Measurements from ENCODE around the gene CMTM6.

CMTM6 gene

GRCh38 chr3:32434206-32434605 lies 68.4 kb downstream of the CMTM6 start:
- Histone ChIP-seq H3K9ac (ENCODE audit: low read depth, low read length, poor library complexity, severe bottlenecking) (no peak overlapping the region), H4K20me1 (ENCODE audit: insufficient read depth, low read length, poor library complexity, severe bottlenecking) (no peaks in the 10 kb centered on the region), H3K79me2 (ENCODE audit: insufficient read depth, low read length) (peaks cover 11% of the 10 kb centered on the region), H3K9me2 (replicated peaks; ENCODE audit: low read depth, low read length) (no peaks in the 10 kb centered on the region), H3K36me3 (ENCODE audit: insufficient read depth, low read length) (no peaks in the 10 kb centered on the region), H3K27me3 (ENCODE audit: insufficient read depth, low read length, poor library complexity, severe bottlenecking) (no peaks in the 10 kb centered on the region), H3F3A (ENCODE audit: low read depth) (no peaks in the 10 kb centered on the region), H3K9me3 (ENCODE audit: insufficient read depth, low read depth, low read length) (no peaks in the 10 kb centered on the region), H3K4me2 (ENCODE audit: low read depth, low read length, poor library complexity, severe bottlenecking) (no peak overlapping the region), H3K4me1 (ENCODE audit: insufficient read depth, low read length, poor library complexity, severe bottlenecking) (peaks cover 9% of the 10 kb centered on the region), H3K4me3 (ENCODE audit: low read length, poor library complexity, severe bottlenecking) (no peak overlapping the region), H2AFZ (ENCODE audit: low read length) (no peak overlapping the region)
- TF ChIP-seq CTCF (conservative IDR thresholded peaks at IDR 0.05; ENCODE audit: low read length), result no peak

- no peaks in the 10 kb centered on the region for H3K9me3 ChIP-seq (ENCODE audit: insufficient read depth, low read depth, low read length)
- H2AFZ ChIP-seq (ENCODE audit: low read length), result no peak overlapping the region
- peaks cover 18% of the 10 kb centered on the region for H3K4me1 ChIP-seq (ENCODE audit: insufficient read depth, low read length, poor library complexity, severe bottlenecking)
- H3K27me3 ChIP-seq (ENCODE audit: insufficient read depth, low read length, poor library complexity, severe bottlenecking), result no peaks in the 10 kb centered on the region
- no peak overlapping the region for H3K9ac ChIP-seq (ENCODE audit: low read depth, low read length, poor library complexity, severe bottlenecking)
- H3K9me2 ChIP-seq (replicated peaks; ENCODE audit: low read depth, low read length), result no peaks in the 10 kb centered on the region
- TF ChIP-seq CTCF (conservative IDR thresholded peaks at IDR 0.05; ENCODE audit: low read length) (no peak), EZH2phosphoT487 (IDR thresholded peaks at IDR 0.05; ENCODE audit: borderline replicate concordance) (no peak)
- H4K20me1 ChIP-seq (ENCODE audit: insufficient read depth, low read length, poor library complexity, severe bottlenecking), result no peaks in the 10 kb centered on the region
- H3K36me3 ChIP-seq (ENCODE audit: insufficient read depth, low read length), result no peaks in the 10 kb centered on the region
- no peak overlapping the region for H3K4me2 ChIP-seq (ENCODE audit: low read depth, low read length, poor library complexity, severe bottlenecking)
- no peaks in the 10 kb centered on the region for H3F3A ChIP-seq (ENCODE audit: low read depth)
- peaks cover 11% of the 10 kb centered on the region for H3K79me2 ChIP-seq (ENCODE audit: insufficient read depth, low read length)
- H3K4me3 ChIP-seq (ENCODE audit: low read length, poor library complexity, severe bottlenecking), result no peak overlapping the region
These were observed 69.7 kb downstream of the CMTM6 start for GRCh38 chr3:32432711-32433530.

- H3F3A ChIP-seq (ENCODE audit: low read depth), result no peaks in the 10 kb centered on the region
- TF ChIP-seq CTCF (conservative IDR thresholded peaks at IDR 0.05; ENCODE audit: low read length) (no peak), EZH2phosphoT487 (IDR thresholded peaks at IDR 0.05; ENCODE audit: borderline replicate concordance) (no peak)
- H3K4me3 ChIP-seq (ENCODE audit: low read length, poor library complexity, severe bottlenecking), result no peak overlapping the region
- H3K27me3 ChIP-seq (ENCODE audit: insufficient read depth, low read length, poor library complexity, severe bottlenecking), result no peaks in the 10 kb centered on the region
- H3K4me2 ChIP-seq (ENCODE audit: low read depth, low read length, poor library complexity, severe bottlenecking), result no peak overlapping the region
- no peaks in the 10 kb centered on the region for H3K9me3 ChIP-seq (ENCODE audit: insufficient read depth, low read depth, low read length)
- H3K79me2 ChIP-seq (ENCODE audit: insufficient read depth, low read length), result peaks cover 17% of the 10 kb centered on the region
- no peaks in the 10 kb centered on the region for H3K36me3 ChIP-seq (ENCODE audit: insufficient read depth, low read length)
- no peaks in the 10 kb centered on the region for H4K20me1 ChIP-seq (ENCODE audit: insufficient read depth, low read length, poor library complexity, severe bottlenecking)
- no peak overlapping the region for H2AFZ ChIP-seq (ENCODE audit: low read length)
- H3K9me2 ChIP-seq (replicated peaks; ENCODE audit: low read depth, low read length), result no peaks in the 10 kb centered on the region
- H3K4me1 ChIP-seq (ENCODE audit: insufficient read depth, low read length, poor library complexity, severe bottlenecking), result peaks cover 23% of the 10 kb centered on the region
- no peak overlapping the region for H3K9ac ChIP-seq (ENCODE audit: low read depth, low read length, poor library complexity, severe bottlenecking)
These were observed 70.5 kb downstream of the CMTM6 start for GRCh38 chr3:32432045-32432710.
